Caco-2 (cell line): Measurements from ENCODE around the gene PPP2R5A. TPM values are rescaled to one million over a fixed set of nuclear protein-coding genes. Genes with fewer than 3 reads are reported as not detected.

ENCODE experiments used
- BruUV-seq: library from RNA; stranded (reverse); fragments of 400-500 nt; replicated peaks from 2 replicates; lab custom pipeline; 2021; lab: Mats Ljungman, UMichigan
- CTCF ChIA-PET: fragments of 300-600 bp; sonication (Branson Sonifier 250); formaldehyde crosslinking; loops from one replicate; lab custom pipeline; 2022; ENCODE audit warnings: antibody characterized with exemption; lab: Charles Lee
- POLR2A ChIA-PET: fragments of 300-600 bp; sonication (Branson Sonifier 250); formaldehyde crosslinking; loops from one replicate; lab custom pipeline; 2022; ENCODE audit warnings: antibody characterized with exemption; lab: Charles Lee
- DNase-seq, 2 experiments: peaks; one replicate each; pipeline versions ENCODE4 v3.0.0 to v3.0.0-alpha.2; 2020 to 2022
- H3K27me3 ChIP-seq: replicated peaks from 2 replicates; pipeline ENCODE4 v1.6.0; 2011; ENCODE audit warnings: low read length; ENCODE audit not compliant: control insufficient read depth, insufficient read depth
- H3K36me3 ChIP-seq: 2 replicates; pipeline ENCODE4 v1.5.1; 2011; ENCODE audit warnings: low read length; ENCODE audit not compliant: control insufficient read depth, insufficient read depth
- H3K4me1 ChIP-seq: fragments of 250-450 bp; sonication (Bioruptor Pico); 2 replicates; pipeline ENCODE4 v1.5.1; 2020; ENCODE audit warnings: mild to moderate bottlenecking
- H3K4me3 ChIP-seq: 2 replicates; pipeline ENCODE4 v1.5.1; 2011; ENCODE audit warnings: low read depth, mild to moderate bottlenecking, control low read depth, low read length
- H3K9me3 ChIP-seq: fragments of 250-450 bp; sonication (Bioruptor Pico); 2 replicates; pipeline ENCODE4 v1.5.1; 2020; ENCODE audit warnings: mild to moderate bottlenecking, moderate library complexity
- H3K27ac Mint-ChIP-seq: one replicate; pipeline ENCODE4 v1.8.0; 2022; ENCODE audit warnings: mixed read lengths; ENCODE audit not compliant: unreplicated experiment
- H3K27me3 Mint-ChIP-seq: one replicate; pipeline ENCODE4 v1.8.0; 2022; ENCODE audit warnings: mixed read lengths; ENCODE audit not compliant: insufficient read depth, unreplicated experiment
- H3K36me3 Mint-ChIP-seq: one replicate; pipeline ENCODE4 v1.8.0; 2022; ENCODE audit warnings: mild to moderate bottlenecking, mixed read lengths; ENCODE audit not compliant: insufficient read depth, unreplicated experiment
- H3K4me1 Mint-ChIP-seq: one replicate; pipeline ENCODE4 v1.8.0; 2022; ENCODE audit warnings: low read depth, mixed read lengths; ENCODE audit not compliant: unreplicated experiment
- H3K4me3 Mint-ChIP-seq: one replicate; pipeline ENCODE4 v1.8.0; 2022; ENCODE audit warnings: mild to moderate bottlenecking, moderate library complexity, mixed read lengths; ENCODE audit not compliant: unreplicated experiment
- H3K9me3 Mint-ChIP-seq: one replicate; pipeline ENCODE4 v1.8.0; 2022; ENCODE audit warnings: mixed read lengths; ENCODE audit not compliant: unreplicated experiment
- CTCF ChIP-seq, 2 experiments: fragments of 200-600 bp in 1 of 2; IDR thresholded peaks; 1 replicate in 1 of 2; 2 replicates in 1 of 2; pipeline versions ENCODE4 v1.5.1 to v1.8.0; 2011 to 2022; ENCODE audit warnings: antibody characterized with exemption in 1 of 2, control low read depth in 1 of 2, inconsistent platforms in 1 of 2, low read depth in 1 of 2, low read length in 1 of 2, mild to moderate bottlenecking in 1 of 2, moderate library complexity in 1 of 2; ENCODE audit not compliant: insufficient read depth in 1 of 2, severe bottlenecking in 1 of 2, unreplicated experiment in 1 of 2
- intact Hi-C: fragments of 100-400 bp; cut with micrococcal nuclease; formaldehyde crosslinking; loops from one replicate; pipeline ENCODE4 v1.10.0; 2022; ENCODE audit not compliant: unreplicated experiment
- total RNA-seq: library from RNA; stranded (reverse); gene quantifications from 2 replicates; pipeline ENCODE4 v1.2.3, GENCODE V29; 2022

PPP2R5A gene
- total RNA-seq, 1 experiment from 2014 or later = 49.4 TPM

GRCh38 chr1:212283741-212284140 is 1.5 kb upstream of the PPP2R5A start:
- Mint-ChIP-seq H3K27ac (peak overlapping the region; percentile 89), H3K4me1 (peaks cover 13% of the 10 kb centered on the region), H3K4me3 (peak overlapping the region; percentile 95), H3K9me3 (no peaks in the 10 kb centered on the region), H3K27me3 (no peaks in the 10 kb centered on the region), H3K36me3 (peaks cover 27% of the 10 kb centered on the region)
- Histone ChIP-seq H3K36me3 (no peaks in the 10 kb centered on the region), H3K9me3 (no peaks in the 10 kb centered on the region), H3K27me3 (no peaks in the 10 kb centered on the region), H3K4me3 (peak overlapping the region; percentile 54), H3K4me1 (peaks cover 8% of the 10 kb centered on the region)
- DNase-seq = no peak
- intact Hi-C loops = loop anchor here (2.0 kb wide), 2 partner anchors 29 to 147 kb away; no protein-coding TSS in a partner anchor
- BruUV-seq = no TSS peak
- no peak for TF ChIP-seq CTCF (IDR thresholded peaks at IDR 0.05; ENCODE audit: insufficient read depth in 1 of 2, low read depth in 1 of 2, low read length in 1 of 2, severe bottlenecking in 1 of 2, unreplicated experiment in 1 of 2)
- POLR2A ChIA-PET = interaction anchor here (0.8 to 1.4 kb wide), 2 partner anchors 14 to 248 kb away, joined by 5 to 11 read pairs; partner anchors contain the start of genes DTL and INTS7
- CTCF ChIA-PET = interaction anchor here (1.0 kb wide), 1 partner anchor 10 kb away, joined by 8 read pairs; no protein-coding TSS in a partner anchor

- Histone ChIP-seq H3K36me3 (no peaks in the 10 kb centered on the region), H3K9me3 (no peaks in the 10 kb centered on the region), H3K4me3 (peak overlapping the region; percentile 54), H3K4me1 (peaks cover 14% of the 10 kb centered on the region), H3K27me3 (no peaks in the 10 kb centered on the region)
- TF ChIP-seq CTCF (IDR thresholded peaks at IDR 0.05; ENCODE audit: insufficient read depth in 1 of 2, low read depth in 1 of 2, low read length in 1 of 2, severe bottlenecking in 1 of 2, unreplicated experiment in 1 of 2) = no peak
- Mint-ChIP-seq H3K36me3 (peaks cover 27% of the 10 kb centered on the region), H3K27ac (peak overlapping the region; percentile 89), H3K4me1 (peaks cover 13% of the 10 kb centered on the region), H3K27me3 (no peaks in the 10 kb centered on the region), H3K4me3 (peak overlapping the region; percentile 95), H3K9me3 (no peaks in the 10 kb centered on the region)
- CTCF ChIA-PET = interaction anchor here (0.6 to 1.1 kb wide), 12 partner anchors 9 to 249 kb away, joined by 3 to 8 read pairs (median 6); partner anchors contain the start of genes DTL and INTS7
- no peak for DNase-seq
- intact Hi-C loops = loop anchor here (2.0 kb wide), 2 partner anchors 30 to 146 kb away; no protein-coding TSS in a partner anchor
- TSS peak; percentile 76 for BruUV-seq
- POLR2A ChIA-PET = interaction anchor here (0.6 to 1.4 kb wide), 8 partner anchors 15 to 324 kb away, joined by 3 to 11 read pairs (median 4); partner anchors contain the start of genes ATF3, DTL, INTS7 and PACC1
These were observed 872 bp upstream of the PPP2R5A start for GRCh38 chr1:212284332-212284743.

- Histone ChIP-seq H3K36me3 (no peaks in the 10 kb centered on the region), H3K27me3 (no peaks in the 10 kb centered on the region), H3K9me3 (no peaks in the 10 kb centered on the region), H3K4me1 (peaks cover 23% of the 10 kb centered on the region), H3K4me3 (peak overlapping the region; percentile 57)
- TF ChIP-seq CTCF (IDR thresholded peaks at IDR 0.05; ENCODE audit: insufficient read depth in 1 of 2, low read depth in 1 of 2, low read length in 1 of 2, severe bottlenecking in 1 of 2, unreplicated experiment in 1 of 2) = no peak
- Mint-ChIP-seq H3K27me3 (no peaks in the 10 kb centered on the region), H3K4me3 (peak overlapping the region; percentile 95), H3K27ac (peak overlapping the region; percentile 89), H3K36me3 (peaks cover 27% of the 10 kb centered on the region), H3K9me3 (no peaks in the 10 kb centered on the region), H3K4me1 (peaks cover 19% of the 10 kb centered on the region)
- no TSS peak for BruUV-seq
- CTCF ChIA-PET = interaction anchor here (0.5 to 1.2 kb wide), 4 partner anchors 66 to 250 kb away, joined by 3 to 8 read pairs (median 3); partner anchors contain the start of genes DTL and INTS7
- DNase-seq = peak; percentile 68 to 70
- POLR2A ChIA-PET = interaction anchor here (0.5 to 1.1 kb wide), 9 partner anchors 41 to 643 kb away, joined by 3 to 8 read pairs (median 5); no protein-coding TSS in a partner anchor
- intact Hi-C loops = loop anchor here (1.0 to 5.0 kb wide), 5 partner anchors 31 to 171 kb away; no protein-coding TSS in a partner anchor
These were observed 710 bp downstream of the PPP2R5A start for GRCh38 chr1:212285685-212286555.
